SU-DHL-6 (cell line): Measurements from ENCODE around the gene MOSPD2.

Experiments used
- H2AFZ ChIP-seq: fragments of 200-600 bp; sonication (generic); 2 replicates; pipeline ENCODE4 v1.6.1; 2014; ENCODE audit warnings: low read depth, mild to moderate bottlenecking, moderate library complexity, mixed read lengths, antibody characterized with exemption, low read length; ENCODE audit not compliant: severe bottlenecking
- H3F3A ChIP-seq: fragments of 200-600 bp; shearing (Covaris generic); 2 replicates; pipeline ENCODE4 v1.6.0; 2016; ENCODE audit warnings: antibody characterized with exemption, mild to moderate bottlenecking; ENCODE audit not compliant: insufficient read depth
- H3K27ac ChIP-seq: fragments of 200-600 bp; sonication (generic); 2 replicates; pipeline ENCODE4 v1.5.1; 2016; ENCODE audit warnings: low read depth, mild to moderate bottlenecking, low read length, moderate library complexity, mixed read lengths
- H3K27me3 ChIP-seq: fragments of 200-600 bp; sonication (generic), shearing (Covaris generic); 2 replicates; pipeline ENCODE4 v1.6.0; 2014; ENCODE audit warnings: mild to moderate bottlenecking, low read length
- H3K36me3 ChIP-seq: fragments of 200-600 bp; sonication (generic); 2 replicates; pipeline ENCODE4 v1.6.1; 2014; ENCODE audit warnings: mild to moderate bottlenecking, low read length, mixed read lengths
- H3K4me2 ChIP-seq: fragments of 300-600, 200-600 bp; shearing (Covaris generic), sonication (generic); 2 replicates; pipeline ENCODE4 v1.6.0; 2014; ENCODE audit warnings: low read length, low read depth, mild to moderate bottlenecking; ENCODE audit not compliant: poor library complexity, severe bottlenecking
- H3K4me3 ChIP-seq: fragments of 200-600 bp; sonication (generic); 2 replicates; pipeline ENCODE4 v1.5.1; 2014; ENCODE audit warnings: antibody characterized with exemption, low read length, mild to moderate bottlenecking, mixed read lengths; ENCODE audit not compliant: insufficient read depth, poor library complexity, severe bottlenecking
- H3K79me2 ChIP-seq: fragments of 200-600 bp; sonication (generic); 2 replicates; pipeline ENCODE4 v1.6.1; 2014; ENCODE audit warnings: mild to moderate bottlenecking, low read length, moderate library complexity; ENCODE audit not compliant: insufficient read depth
- H3K9ac ChIP-seq: fragments of 200-600 bp; sonication (generic); 2 replicates; pipeline ENCODE4 v1.7.0; 2014; ENCODE audit warnings: mild to moderate bottlenecking, low read length
- H3K9me2 ChIP-seq: fragments of 200-600 bp; sonication (generic); replicated peaks from 2 replicates; pipeline ENCODE4 v1.6.1; 2014; ENCODE audit warnings: low read length; ENCODE audit not compliant: insufficient read depth
- H3K9me3 ChIP-seq: fragments of 200-600 bp; sonication (generic); 2 replicates; pipeline ENCODE4 v1.6.1; 2014; ENCODE audit warnings: low read length, mixed read lengths; ENCODE audit not compliant: insufficient read depth
- H4K20me1 ChIP-seq: fragments of 200-600 bp; sonication (generic); 2 replicates; pipeline ENCODE4 v1.6.1; 2014; ENCODE audit warnings: low read depth, mild to moderate bottlenecking, antibody characterized with exemption, low read length, moderate library complexity, mixed read lengths
- EZH2phosphoT487 ChIP-seq: fragments of 200-600 bp; sonication (generic), shearing (Covaris generic); conservative IDR thresholded peaks from 2 replicates; pipeline ENCODE4 v1.6.1; 2018; ENCODE audit warnings: mild to moderate bottlenecking, antibody characterized with exemption, low read length, moderate library complexity, mixed read lengths
- TF ChIP-seq, protein P1 (sequence below): fragments of 200-600 bp; sonication (generic); IDR thresholded peaks from one replicate; pipeline ENCODE4 v1.5.1; 2017; ENCODE audit warnings: antibody characterized with exemption, mild to moderate bottlenecking, low read length, moderate library complexity; ENCODE audit not compliant: insufficient read depth, poor library complexity, severe bottlenecking

MOSPD2 gene

GRCh38 chrX:14864631-14865030, 8.6 kb upstream of the MOSPD2 start:
- H3K9me3 ChIP-seq = no peaks in the 10 kb centered on the region
- no peak overlapping the region for H3K9ac ChIP-seq
- no peaks in the 10 kb centered on the region for H3K27me3 ChIP-seq
- no peak overlapping the region for H3K27ac ChIP-seq
- H3K4me3 ChIP-seq = no peak overlapping the region
- no peaks in the 10 kb centered on the region for H3K9me2 ChIP-seq
- H3F3A ChIP-seq = no peaks in the 10 kb centered on the region
- no peak overlapping the region for H2AFZ ChIP-seq
- H4K20me1 ChIP-seq = no peaks in the 10 kb centered on the region
- no peak for TF ChIP-seq EZH2phosphoT487
- TF ChIP-seq, protein P1, sequence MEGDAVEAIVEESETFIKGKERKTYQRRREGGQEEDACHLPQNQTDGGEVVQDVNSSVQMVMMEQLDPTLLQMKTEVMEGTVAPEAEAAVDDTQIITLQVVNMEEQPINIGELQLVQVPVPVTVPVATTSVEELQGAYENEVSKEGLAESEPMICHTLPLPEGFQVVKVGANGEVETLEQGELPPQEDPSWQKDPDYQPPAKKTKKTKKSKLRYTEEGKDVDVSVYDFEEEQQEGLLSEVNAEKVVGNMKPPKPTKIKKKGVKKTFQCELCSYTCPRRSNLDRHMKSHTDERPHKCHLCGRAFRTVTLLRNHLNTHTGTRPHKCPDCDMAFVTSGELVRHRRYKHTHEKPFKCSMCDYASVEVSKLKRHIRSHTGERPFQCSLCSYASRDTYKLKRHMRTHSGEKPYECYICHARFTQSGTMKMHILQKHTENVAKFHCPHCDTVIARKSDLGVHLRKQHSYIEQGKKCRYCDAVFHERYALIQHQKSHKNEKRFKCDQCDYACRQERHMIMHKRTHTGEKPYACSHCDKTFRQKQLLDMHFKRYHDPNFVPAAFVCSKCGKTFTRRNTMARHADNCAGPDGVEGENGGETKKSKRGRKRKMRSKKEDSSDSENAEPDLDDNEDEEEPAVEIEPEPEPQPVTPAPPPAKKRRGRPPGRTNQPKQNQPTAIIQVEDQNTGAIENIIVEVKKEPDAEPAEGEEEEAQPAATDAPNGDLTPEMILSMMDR = no peak
- no peak overlapping the region for H3K4me2 ChIP-seq
- peaks cover 47% of the 10 kb centered on the region for H3K79me2 ChIP-seq
- peaks cover 26% of the 10 kb centered on the region; the same call in 1 of the 2 replicates for H3K36me3 ChIP-seq

DNA sequence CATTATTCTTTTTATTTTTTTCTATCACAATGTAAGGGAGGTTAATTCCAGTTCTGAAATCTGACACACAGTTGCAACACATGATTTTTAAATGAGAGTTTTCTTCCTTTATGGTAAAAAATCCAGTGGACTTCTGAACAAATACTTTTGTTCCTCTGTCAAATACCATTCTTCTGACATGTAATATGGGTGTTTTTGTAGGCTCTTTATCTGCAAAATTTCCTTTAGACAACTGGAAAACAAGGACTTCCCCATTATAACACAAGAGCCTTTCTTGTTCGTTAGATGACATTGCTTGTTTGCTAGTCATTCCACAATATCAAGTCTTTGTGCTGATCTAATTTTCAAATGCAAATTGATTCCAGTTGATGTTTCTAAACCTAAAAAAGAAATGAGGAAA, 8.0 kb upstream of the MOSPD2 start:
- H3K27ac ChIP-seq = no peak overlapping the region
- TF ChIP-seq EZH2phosphoT487 = no peak
- TF ChIP-seq, protein P1 = no peak
- no peaks in the 10 kb centered on the region for H4K20me1 ChIP-seq
- no peaks in the 10 kb centered on the region for H3K27me3 ChIP-seq
- H3K9me2 ChIP-seq = no peaks in the 10 kb centered on the region
- H3K36me3 ChIP-seq = peaks cover 26% of the 10 kb centered on the region; the same call in 1 of the 2 replicates
- H3K79me2 ChIP-seq = peaks cover 52% of the 10 kb centered on the region
- H3K9ac ChIP-seq = no peak overlapping the region
- H2AFZ ChIP-seq = no peak overlapping the region
- H3K4me2 ChIP-seq = no peak overlapping the region
- no peaks in the 10 kb centered on the region for H3F3A ChIP-seq
- H3K9me3 ChIP-seq = no peaks in the 10 kb centered on the region
- no peak overlapping the region for H3K4me3 ChIP-seq

DNA sequence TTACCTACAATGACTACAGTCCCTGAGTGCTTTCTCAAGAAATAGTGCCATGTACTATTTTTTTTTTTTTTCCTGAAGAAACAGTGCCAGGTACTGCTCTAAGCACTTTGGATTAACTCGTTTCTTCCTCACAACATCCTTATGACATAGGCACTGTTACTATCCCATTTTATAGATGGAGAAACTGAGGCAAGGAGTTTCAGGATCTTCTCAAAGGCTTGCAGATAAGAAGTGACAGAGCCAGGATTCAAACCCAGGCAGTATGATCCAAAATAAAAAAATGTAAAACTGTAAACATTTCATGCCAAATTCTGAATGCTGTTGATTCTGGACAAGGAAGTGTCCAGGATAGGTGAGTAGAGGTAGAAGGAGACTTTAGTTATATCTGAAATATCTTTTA, 1.5 kb upstream of the MOSPD2 start:
- Histone ChIP-seq H3K36me3 (peaks cover 21% of the 10 kb centered on the region; the same call in 1 of the 2 replicates), H2AFZ (no peak overlapping the region), H3K79me2 (peaks cover 75% of the 10 kb centered on the region), H3K4me2 (peak overlapping the region; percentile 69), H3K27me3 (no peaks in the 10 kb centered on the region), H3K4me3 (peak overlapping the region; percentile 85), H3K27ac (no peak overlapping the region), H3K9me3 (no peaks in the 10 kb centered on the region), H3K9me2 (no peaks in the 10 kb centered on the region), H3K9ac (peak overlapping the region; percentile 82), H4K20me1 (no peaks in the 10 kb centered on the region), H3F3A (no peaks in the 10 kb centered on the region)
- TF ChIP-seq, protein P1 = no peak
- TF ChIP-seq EZH2phosphoT487 = no peak
